HEK293 (cell line): Measurements from ENCODE around the gene THSD4.

Experiments
- CTCF ChIA-PET: fragments of 350-600 bp; formaldehyde crosslinking; extraction: SDS; loops from one replicate; lab custom pipeline; 2021; ENCODE audit warnings: antibody characterized with exemption; lab: Yijun Ruan, JAX
- POLR2A ChIA-PET: fragments of 300-600 bp; formaldehyde crosslinking; extraction: SDS; loops from one replicate; lab custom pipeline; 2020; ENCODE audit warnings: antibody characterized with exemption, inconsistent platforms; lab: Yijun Ruan, JAX
- H3K27ac ChIP-seq: fragments of 200-500 bp; sonication (Bioruptor generic); 2 replicates; pipeline ENCODE4 v1.5.1; 2014; ENCODE audit warnings: low read depth, low read length, control low read depth, inconsistent platforms; ENCODE audit errors: extremely low read depth
- H3K36me3 ChIP-seq, 2 experiments: fragments of 200-500 bp in 1 of 2; sonication (Bioruptor generic) in 1 of 2; 1 replicate in 1 of 2; 2 replicates in 1 of 2; pipeline ENCODE4 v1.5.1; 2014 to 2017; ENCODE audit warnings: inconsistent platforms in 2 of 2, low read length in 2 of 2; ENCODE audit not compliant: control insufficient read depth in 2 of 2, insufficient read depth in 1 of 2
- H3K4me1 ChIP-seq: fragments of 200-500 bp; sonication (Bioruptor generic); 2 replicates; pipeline ENCODE4 v1.5.1; 2014; ENCODE audit warnings: mild to moderate bottlenecking, low read length, inconsistent platforms; ENCODE audit not compliant: control insufficient read depth, insufficient read depth
- H3K4me3 ChIP-seq: 2 replicates; pipeline ENCODE4 v1.5.1; 2011; ENCODE audit warnings: low read depth, mild to moderate bottlenecking, control low read depth, low read length, moderate library complexity
- H3K9me3 ChIP-seq: fragments of 200-500 bp; sonication (Bioruptor generic); 2 replicates; pipeline ENCODE4 v1.5.1; 2014; ENCODE audit warnings: low read depth, low read length, inconsistent platforms; ENCODE audit not compliant: control insufficient read depth, insufficient read depth
- GFI1B ChIP-seq: fragments of 450-650 bp; formaldehyde crosslinking; IDR thresholded peaks from 2 replicates; pipeline ENCODE4 v1.5.1; 2016; ENCODE audit warnings: missing biosample characterization, missing genetic modification characterization
- RBAK ChIP-seq: fragments of 450-650 bp; formaldehyde crosslinking; IDR thresholded peaks from 2 replicates; pipeline ENCODE4 v1.5.1; 2016; ENCODE audit warnings: missing biosample characterization, missing genetic modification characterization
- TRIM28 ChIP-seq: IDR thresholded peaks from 2 replicates; pipeline ENCODE4 v1.6.1; 2011; ENCODE audit warnings: low read length, control low read depth, borderline replicate concordance
- YY2 ChIP-seq: fragments of 450-650 bp; formaldehyde crosslinking; IDR thresholded peaks from 2 replicates; pipeline ENCODE4 v1.5.1; 2016; ENCODE audit warnings: missing biosample characterization, missing genetic modification characterization
- ZFHX2 ChIP-seq: fragments of 450-650 bp; formaldehyde crosslinking; conservative IDR thresholded peaks from 2 replicates; pipeline ENCODE4 v1.5.1; 2016; ENCODE audit warnings: missing biosample characterization, missing genetic modification characterization
- ZFP37 ChIP-seq: fragments of 450-650 bp; formaldehyde crosslinking; IDR thresholded peaks from 2 replicates; pipeline ENCODE4 v1.5.1; 2016; ENCODE audit warnings: missing biosample characterization, missing genetic modification characterization
- ZIC2 ChIP-seq: fragments of 450-650 bp; formaldehyde crosslinking; IDR thresholded peaks from 2 replicates; pipeline ENCODE4 v1.5.1; 2016; ENCODE audit warnings: missing biosample characterization, missing genetic modification characterization
- ZNF138 ChIP-seq: fragments of 450-650 bp; formaldehyde crosslinking; IDR thresholded peaks from 2 replicates; pipeline ENCODE4 v1.5.1; 2016; ENCODE audit warnings: missing biosample characterization, missing genetic modification characterization, borderline replicate concordance
- ZNF37A ChIP-seq: fragments of 450-650 bp; IDR thresholded peaks from 2 replicates; pipeline ENCODE4 v1.5.1; 2018; ENCODE audit warnings: missing biosample characterization, missing genetic modification characterization
- ZNF600 ChIP-seq: fragments of 450-650 bp; formaldehyde crosslinking; IDR thresholded peaks from 2 replicates; pipeline ENCODE4 v1.5.1; 2016; ENCODE audit warnings: missing biosample characterization, missing genetic modification characterization
- ZNF624 ChIP-seq: fragments of 450-650 bp; formaldehyde crosslinking; IDR thresholded peaks from 2 replicates; pipeline ENCODE4 v1.5.1; 2017; ENCODE audit warnings: missing biosample characterization, missing genetic modification characterization
- ZNF654 ChIP-seq: fragments of 450-650 bp; formaldehyde crosslinking; IDR thresholded peaks from 2 replicates; pipeline ENCODE4 v1.5.1; 2016; ENCODE audit warnings: low read depth, missing biosample characterization, missing genetic modification characterization
- TF ChIP-seq, protein P1 (sequence below): sonication (generic); formaldehyde crosslinking; IDR thresholded peaks from 2 replicates; pipeline ENCODE4 v1.8.1; 2022; ENCODE audit warnings: mild to moderate bottlenecking, moderate library complexity, missing genetic modification reagents
- TF ChIP-seq, protein P2 (sequence below): fragments of 450-650 bp; formaldehyde crosslinking; IDR thresholded peaks from 2 replicates; pipeline ENCODE4 v1.5.1; 2016; ENCODE audit warnings: missing biosample characterization, missing genetic modification characterization
- TF ChIP-seq, protein P3 (sequence below): fragments of 450-650 bp; formaldehyde crosslinking; IDR thresholded peaks from 2 replicates; pipeline ENCODE4 v1.5.1; 2017; ENCODE audit warnings: missing biosample characterization, missing genetic modification characterization
- TF ChIP-seq, protein P4 (sequence below): fragments of 450-650 bp; formaldehyde crosslinking; optimal IDR thresholded peaks from 2 replicates; pipeline ENCODE3; 2016; ENCODE audit warnings: missing biosample characterization, mild to moderate bottlenecking, missing genetic modification characterization
- TF ChIP-seq, protein P5 (sequence below): fragments of 450-650 bp; IDR thresholded peaks from 2 replicates; pipeline ENCODE4 v1.5.1; 2018; ENCODE audit warnings: missing biosample characterization, missing genetic modification characterization
- TF ChIP-seq, protein P6 (sequence below): IDR thresholded peaks from 2 replicates; pipeline ENCODE4 v1.6.1; 2011; ENCODE audit warnings: mild to moderate bottlenecking, low read depth, low read length, borderline replicate concordance

Gene THSD4

DNA sequence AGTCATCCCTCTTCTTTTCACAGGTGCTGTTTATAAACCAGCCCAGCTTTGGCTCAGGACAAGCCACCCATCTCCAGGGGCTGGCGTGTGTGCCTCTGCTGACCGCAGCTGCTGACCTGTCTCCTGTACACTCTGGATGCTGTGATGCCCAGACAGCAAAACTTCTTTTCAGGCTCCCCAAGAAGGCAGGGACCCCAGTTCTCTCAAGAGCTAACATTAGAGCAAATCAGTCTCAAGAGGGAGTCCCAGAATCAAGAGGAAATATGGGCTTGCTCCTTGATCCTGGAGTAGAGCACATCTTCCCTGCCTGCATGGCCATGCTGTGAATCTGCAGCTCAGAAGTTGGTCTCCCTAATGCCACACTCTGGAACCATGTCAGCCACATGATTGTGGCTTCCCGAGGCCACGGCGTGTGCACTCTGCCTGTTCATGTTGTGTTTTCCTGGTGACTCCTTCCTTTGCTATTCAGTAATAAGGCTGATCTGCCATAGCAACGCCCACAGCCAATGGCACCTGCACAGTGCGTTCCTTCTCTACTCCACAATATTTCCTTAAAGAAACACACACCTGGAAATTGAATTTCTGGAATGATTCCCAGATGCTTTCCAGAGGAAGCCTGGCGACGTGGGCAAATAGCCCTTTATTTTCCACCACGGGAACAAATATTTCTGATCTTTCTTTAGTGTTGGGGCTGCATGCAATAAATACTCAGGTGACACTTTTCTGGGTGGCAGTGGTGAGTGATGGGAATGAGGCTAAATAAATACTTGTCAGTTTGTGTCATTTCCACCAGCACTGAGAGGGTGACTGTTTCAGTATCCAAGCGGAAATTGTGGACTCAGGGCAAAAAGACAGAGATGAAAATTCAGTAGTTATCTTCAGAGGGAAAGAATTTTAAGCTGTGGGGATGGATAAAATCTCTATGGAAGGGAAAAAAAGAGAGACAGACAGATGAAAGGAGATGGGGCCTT lies 21.9 kb upstream of the THSD4 start:
- TF ChIP-seq YY2 (tag by site-specific recombination), result peak; percentile 27; the same call in 1 of the 2 replicates
- TF ChIP-seq ZIC2 (tag by site-specific recombination), result no peak
- TF ChIP-seq ZFHX2, result 0 out of 2 replicates have a peak, but pooled peaks have one; percentile 15
- Histone ChIP-seq H3K27ac (no peak overlapping the region), H3K36me3 (no peaks in the 10 kb centered on the region), H3K4me3 (no peak overlapping the region), H3K9me3 (no peaks in the 10 kb centered on the region; the same call in 1 of the 2 replicates), H3K4me1 (no peaks in the 10 kb centered on the region)
- ChIA-PET POLR2A (no interaction called here), CTCF (interaction anchor here (0.6 kb wide), 1 partner anchor 13 kb away, joined by 3 read pairs; no protein-coding TSS in a partner anchor)

DNA sequence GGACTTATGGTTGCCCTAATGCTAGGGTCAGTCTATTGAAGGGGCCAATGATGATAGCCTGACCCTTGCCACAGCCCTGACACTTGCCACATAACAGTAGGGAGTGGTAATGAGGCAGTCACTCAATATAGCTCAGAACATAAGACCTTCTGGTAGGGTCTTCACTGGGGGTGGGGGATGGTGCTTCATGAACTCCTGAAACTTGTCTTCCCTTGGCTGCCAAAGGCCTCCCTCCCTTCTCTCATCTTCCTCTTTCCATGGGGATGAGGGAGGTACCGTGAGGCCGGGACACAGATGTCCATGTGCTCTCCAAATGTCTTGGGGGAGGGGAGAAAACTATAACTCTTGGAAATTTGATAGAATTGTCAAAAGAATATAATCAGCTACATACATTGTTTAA lies 21.1 kb upstream of the THSD4 start:
- TF ChIP-seq, protein P1, sequence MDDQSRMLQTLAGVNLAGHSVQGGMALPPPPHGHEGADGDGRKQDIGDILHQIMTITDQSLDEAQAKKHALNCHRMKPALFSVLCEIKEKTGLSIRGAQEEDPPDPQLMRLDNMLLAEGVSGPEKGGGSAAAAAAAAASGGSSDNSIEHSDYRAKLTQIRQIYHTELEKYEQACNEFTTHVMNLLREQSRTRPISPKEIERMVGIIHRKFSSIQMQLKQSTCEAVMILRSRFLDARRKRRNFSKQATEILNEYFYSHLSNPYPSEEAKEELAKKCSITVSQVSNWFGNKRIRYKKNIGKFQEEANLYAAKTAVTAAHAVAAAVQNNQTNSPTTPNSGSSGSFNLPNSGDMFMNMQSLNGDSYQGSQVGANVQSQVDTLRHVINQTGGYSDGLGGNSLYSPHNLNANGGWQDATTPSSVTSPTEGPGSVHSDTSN (CRISPR knock-in tag), result no peak
- TF ChIP-seq, protein P2, sequence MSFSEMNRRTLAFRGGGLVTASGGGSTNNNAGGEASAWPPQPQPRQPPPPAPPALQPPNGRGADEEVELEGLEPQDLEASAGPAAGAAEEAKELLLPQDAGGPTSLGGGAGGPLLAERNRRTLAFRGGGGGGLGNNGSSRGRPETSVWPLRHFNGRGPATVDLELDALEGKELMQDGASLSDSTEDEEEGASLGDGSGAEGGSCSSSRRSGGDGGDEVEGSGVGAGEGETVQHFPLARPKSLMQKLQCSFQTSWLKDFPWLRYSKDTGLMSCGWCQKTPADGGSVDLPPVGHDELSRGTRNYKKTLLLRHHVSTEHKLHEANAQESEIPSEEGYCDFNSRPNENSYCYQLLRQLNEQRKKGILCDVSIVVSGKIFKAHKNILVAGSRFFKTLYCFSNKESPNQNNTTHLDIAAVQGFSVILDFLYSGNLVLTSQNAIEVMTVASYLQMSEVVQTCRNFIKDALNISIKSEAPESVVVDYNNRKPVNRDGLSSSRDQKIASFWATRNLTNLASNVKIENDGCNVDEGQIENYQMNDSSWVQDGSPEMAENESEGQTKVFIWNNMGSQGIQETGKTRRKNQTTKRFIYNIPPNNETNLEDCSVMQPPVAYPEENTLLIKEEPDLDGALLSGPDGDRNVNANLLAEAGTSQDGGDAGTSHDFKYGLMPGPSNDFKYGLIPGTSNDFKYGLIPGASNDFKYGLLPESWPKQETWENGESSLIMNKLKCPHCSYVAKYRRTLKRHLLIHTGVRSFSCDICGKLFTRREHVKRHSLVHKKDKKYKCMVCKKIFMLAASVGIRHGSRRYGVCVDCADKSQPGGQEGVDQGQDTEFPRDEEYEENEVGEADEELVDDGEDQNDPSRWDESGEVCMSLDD (tag by site-specific recombination), result no peak
- TF ChIP-seq ZNF37A (no peak), ZFP37 (tag by site-specific recombination) (no peak), TRIM28 (no peak), ZNF600 (no peak), ZNF654 (no peak)
- Histone ChIP-seq H3K9me3 (no peaks in the 10 kb centered on the region), H3K4me1 (no peaks in the 10 kb centered on the region), H3K36me3 (no peaks in the 10 kb centered on the region), H3K27ac (no peak overlapping the region), H3K4me3 (no peak overlapping the region)
- ChIA-PET CTCF (interaction anchor here (0.7 kb wide), 1 partner anchor 152 kb away, joined by 4 read pairs; no protein-coding TSS in a partner anchor), POLR2A (no interaction called here)

DNA sequence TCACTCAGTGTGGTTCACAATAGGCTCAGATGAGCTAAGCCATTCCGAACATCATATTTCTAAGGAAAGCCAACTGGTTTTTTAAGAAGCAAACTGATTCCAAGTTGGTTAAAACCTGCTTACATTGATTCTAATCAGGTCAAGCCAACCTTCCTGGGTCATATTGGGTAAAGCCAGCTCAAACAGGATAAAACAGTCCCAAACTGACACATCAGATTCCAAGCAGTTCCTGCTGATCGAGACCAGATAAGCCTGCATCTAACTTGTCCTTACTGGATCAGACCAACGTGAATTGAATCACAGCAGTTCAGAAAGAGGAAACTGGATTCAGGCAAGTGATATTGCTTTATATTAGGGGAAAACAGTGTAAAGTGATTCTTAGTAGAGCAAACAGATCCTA lies 18.6 kb upstream of the THSD4 start:
- H3K9me3 ChIP-seq, result no peaks in the 10 kb centered on the region
- CTCF ChIA-PET, result interaction anchor here (0.6 kb wide), 2 partner anchors 19 to 54 kb away, joined by 3 read pairs; partner anchors contain the start of gene THSD4
- H3K4me1 ChIP-seq, result no peaks in the 10 kb centered on the region
- POLR2A ChIA-PET, result no interaction called here
- no peaks in the 10 kb centered on the region for H3K36me3 ChIP-seq
- H3K4me3 ChIP-seq, result no peak overlapping the region
- no peak overlapping the region for H3K27ac ChIP-seq
- TF ChIP-seq ZNF138 (tag by site-specific recombination), result no peak
- TF ChIP-seq, protein P3, sequence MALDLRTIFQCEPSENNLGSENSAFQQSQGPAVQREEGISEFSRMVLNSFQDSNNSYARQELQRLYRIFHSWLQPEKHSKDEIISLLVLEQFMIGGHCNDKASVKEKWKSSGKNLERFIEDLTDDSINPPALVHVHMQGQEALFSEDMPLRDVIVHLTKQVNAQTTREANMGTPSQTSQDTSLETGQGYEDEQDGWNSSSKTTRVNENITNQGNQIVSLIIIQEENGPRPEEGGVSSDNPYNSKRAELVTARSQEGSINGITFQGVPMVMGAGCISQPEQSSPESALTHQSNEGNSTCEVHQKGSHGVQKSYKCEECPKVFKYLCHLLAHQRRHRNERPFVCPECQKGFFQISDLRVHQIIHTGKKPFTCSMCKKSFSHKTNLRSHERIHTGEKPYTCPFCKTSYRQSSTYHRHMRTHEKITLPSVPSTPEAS, result no peak
- TF ChIP-seq, protein P4, sequence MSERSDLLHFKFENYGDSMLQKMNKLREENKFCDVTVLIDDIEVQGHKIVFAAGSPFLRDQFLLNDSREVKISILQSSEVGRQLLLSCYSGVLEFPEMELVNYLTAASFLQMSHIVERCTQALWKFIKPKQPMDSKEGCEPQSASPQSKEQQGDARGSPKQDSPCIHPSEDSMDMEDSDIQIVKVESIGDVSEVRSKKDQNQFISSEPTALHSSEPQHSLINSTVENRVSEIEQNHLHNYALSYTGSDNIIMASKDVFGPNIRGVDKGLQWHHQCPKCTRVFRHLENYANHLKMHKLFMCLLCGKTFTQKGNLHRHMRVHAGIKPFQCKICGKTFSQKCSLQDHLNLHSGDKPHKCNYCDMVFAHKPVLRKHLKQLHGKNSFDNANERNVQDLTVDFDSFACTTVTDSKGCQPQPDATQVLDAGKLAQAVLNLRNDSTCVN (tag by site-specific recombination), result no peak
- no peak for TF ChIP-seq GFI1B (tag by site-specific recombination)
- TF ChIP-seq, protein P5, sequence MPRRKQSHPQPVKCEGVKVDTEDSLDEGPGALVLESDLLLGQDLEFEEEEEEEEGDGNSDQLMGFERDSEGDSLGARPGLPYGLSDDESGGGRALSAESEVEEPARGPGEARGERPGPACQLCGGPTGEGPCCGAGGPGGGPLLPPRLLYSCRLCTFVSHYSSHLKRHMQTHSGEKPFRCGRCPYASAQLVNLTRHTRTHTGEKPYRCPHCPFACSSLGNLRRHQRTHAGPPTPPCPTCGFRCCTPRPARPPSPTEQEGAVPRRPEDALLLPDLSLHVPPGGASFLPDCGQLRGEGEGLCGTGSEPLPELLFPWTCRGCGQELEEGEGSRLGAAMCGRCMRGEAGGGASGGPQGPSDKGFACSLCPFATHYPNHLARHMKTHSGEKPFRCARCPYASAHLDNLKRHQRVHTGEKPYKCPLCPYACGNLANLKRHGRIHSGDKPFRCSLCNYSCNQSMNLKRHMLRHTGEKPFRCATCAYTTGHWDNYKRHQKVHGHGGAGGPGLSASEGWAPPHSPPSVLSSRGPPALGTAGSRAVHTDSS (tag by site-specific recombination), result no peak
- TF ChIP-seq, protein P6, sequence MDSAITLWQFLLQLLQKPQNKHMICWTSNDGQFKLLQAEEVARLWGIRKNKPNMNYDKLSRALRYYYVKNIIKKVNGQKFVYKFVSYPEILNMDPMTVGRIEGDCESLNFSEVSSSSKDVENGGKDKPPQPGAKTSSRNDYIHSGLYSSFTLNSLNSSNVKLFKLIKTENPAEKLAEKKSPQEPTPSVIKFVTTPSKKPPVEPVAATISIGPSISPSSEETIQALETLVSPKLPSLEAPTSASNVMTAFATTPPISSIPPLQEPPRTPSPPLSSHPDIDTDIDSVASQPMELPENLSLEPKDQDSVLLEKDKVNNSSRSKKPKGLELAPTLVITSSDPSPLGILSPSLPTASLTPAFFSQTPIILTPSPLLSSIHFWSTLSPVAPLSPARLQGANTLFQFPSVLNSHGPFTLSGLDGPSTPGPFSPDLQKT, result no peak
- TF ChIP-seq, protein P2 (tag by site-specific recombination), result no peak
- TF ChIP-seq ZNF624 (tag by site-specific recombination), result no peak
- no peak for TF ChIP-seq RBAK
